Prostate gland (tissue), 2 donors: ENCODE measurements around the gene BCL7A.
"Not testable (repeated sequence)": the region's sequence is repeated elsewhere in the genome, so short reads cannot be mapped to it uniquely, and the experiment has no call there.

Experiments
- POLR2A ChIP-seq: fragments of 450-650 bp; IDR thresholded peaks from one replicate; pipeline ENCODE4 v1.6.1; 2016; ENCODE audit warnings: antibody characterized with exemption, mild to moderate bottlenecking
- TF ChIP-seq, protein P1 (sequence below), 4 experiments: fragments of 200-600 bp in 2 of 4; fragments of 450-650 bp in 2 of 4; sonication (generic) in 2 of 4; IDR thresholded peaks; 1 replicate in 3 of 4; 2 replicates in 1 of 4; pipeline ENCODE4 v1.5.1; 2016 to 2019; ENCODE audit warnings: antibody characterized with exemption in 4 of 4, mild to moderate bottlenecking in 2 of 4, moderate library complexity in 2 of 4

DNA sequence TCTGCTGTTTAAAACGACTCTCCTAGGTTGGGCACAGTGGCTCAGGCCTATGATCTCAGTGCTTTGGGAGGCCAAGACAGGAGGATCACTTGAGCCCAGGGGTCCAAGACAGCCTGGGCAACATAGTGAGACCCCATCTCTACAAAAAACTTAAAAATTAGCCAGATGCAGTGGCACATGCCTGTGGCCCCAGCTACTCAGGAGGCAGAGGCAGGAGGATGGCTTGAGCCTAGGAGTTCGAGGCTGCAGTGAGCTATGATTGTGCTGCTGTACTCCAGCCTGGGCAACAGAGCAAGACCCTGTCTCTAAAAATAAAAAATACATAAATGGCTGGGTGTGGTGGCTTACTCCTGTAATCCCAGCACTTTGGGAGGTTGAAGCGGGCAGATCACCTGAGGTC, 19.8 kb downstream of the BCL7A start:
- TF ChIP-seq POLR2A, result not testable (repeated sequence)
- TF ChIP-seq, protein P1, sequence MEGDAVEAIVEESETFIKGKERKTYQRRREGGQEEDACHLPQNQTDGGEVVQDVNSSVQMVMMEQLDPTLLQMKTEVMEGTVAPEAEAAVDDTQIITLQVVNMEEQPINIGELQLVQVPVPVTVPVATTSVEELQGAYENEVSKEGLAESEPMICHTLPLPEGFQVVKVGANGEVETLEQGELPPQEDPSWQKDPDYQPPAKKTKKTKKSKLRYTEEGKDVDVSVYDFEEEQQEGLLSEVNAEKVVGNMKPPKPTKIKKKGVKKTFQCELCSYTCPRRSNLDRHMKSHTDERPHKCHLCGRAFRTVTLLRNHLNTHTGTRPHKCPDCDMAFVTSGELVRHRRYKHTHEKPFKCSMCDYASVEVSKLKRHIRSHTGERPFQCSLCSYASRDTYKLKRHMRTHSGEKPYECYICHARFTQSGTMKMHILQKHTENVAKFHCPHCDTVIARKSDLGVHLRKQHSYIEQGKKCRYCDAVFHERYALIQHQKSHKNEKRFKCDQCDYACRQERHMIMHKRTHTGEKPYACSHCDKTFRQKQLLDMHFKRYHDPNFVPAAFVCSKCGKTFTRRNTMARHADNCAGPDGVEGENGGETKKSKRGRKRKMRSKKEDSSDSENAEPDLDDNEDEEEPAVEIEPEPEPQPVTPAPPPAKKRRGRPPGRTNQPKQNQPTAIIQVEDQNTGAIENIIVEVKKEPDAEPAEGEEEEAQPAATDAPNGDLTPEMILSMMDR (IDR thresholded peaks at IDR 0.05), result not testable (repeated sequence)
